Measurements from ENCODE around the gene SLC10A6.
"Not testable (repeated sequence)": the region's sequence is repeated elsewhere in the genome, so short reads cannot be mapped to it uniquely, and the experiment has no call there.

The SLC10A6 gene

GRCh38 chr4:86848732-86849619, at the start of gene SLC10A6:
Gene SLC10A6 (minus strand): TSS chr4:86849384. CDS start chr4:86849115, 269 bp downstream.
- DNase-seq: no peak

- DNase-seq: no peak
Measured at GRCh38 chr4:86898562-86898961, 49.4 kb upstream of the SLC10A6 start.

- DNase-seq: no peak
Measured at GRCh38 chr4:86896596-86896995, 47.4 kb upstream of the SLC10A6 start.

- no peak for DNase-seq
Measured at GRCh38 chr4:86895692-86896488, 46.7 kb upstream of the SLC10A6 start.

- DNase-seq: no peak
Measured at GRCh38 chr4:86894455-86894854, 45.3 kb upstream of the SLC10A6 start.

GRCh38 chr4:86893136-86893535, 44.0 kb upstream of the SLC10A6 start:
- no peak for DNase-seq

GRCh38 chr4:86892636-86892960, 43.4 kb upstream of the SLC10A6 start:
- no peak for DNase-seq

GRCh38 chr4:86891762-86892635, 42.8 kb upstream of the SLC10A6 start, which contains the start of gene C4orf36:
Gene C4orf36 (minus strand): TSS chr4:86892422. CDS start chr4:86891520, 902 bp downstream.
- DNase-seq: no peak

GRCh38 chr4:86890790-86891189, 41.6 kb upstream of the SLC10A6 start:
- no peak for DNase-seq

GRCh38 chr4:86879641-86880040, 30.5 kb upstream of the SLC10A6 start:
- DNase-seq: no peak

- DNase-seq: no peak
Measured at GRCh38 chr4:86878640-86879039, 29.5 kb upstream of the SLC10A6 start.

GRCh38 chr4:86876894-86877685, 27.9 kb upstream of the SLC10A6 start:
- no peak for DNase-seq

- not testable (repeated sequence) for DNase-seq
Measured at GRCh38 chr4:86875436-86875835, 26.3 kb upstream of the SLC10A6 start.

- no peak for DNase-seq
Measured at GRCh38 chr4:86872135-86872534, 23.0 kb upstream of the SLC10A6 start.

- DNase-seq: no peak
Measured at GRCh38 chr4:86870442-86871069, 21.4 kb upstream of the SLC10A6 start.

- no peak for DNase-seq
Measured at GRCh38 chr4:86857341-86858052, 8.3 kb upstream of the SLC10A6 start.

GRCh38 chr4:86856896-86857295, 7.7 kb upstream of the SLC10A6 start:
- DNase-seq: no peak

GRCh38 chr4:86855572-86855971, 6.4 kb upstream of the SLC10A6 start:
- no peak for DNase-seq

GRCh38 chr4:86853209-86853608, 4.0 kb upstream of the SLC10A6 start:
- no peak for DNase-seq

GRCh38 chr4:86848136-86848535, 1.0 kb downstream of the SLC10A6 start:
- no peak for DNase-seq

GRCh38 chr4:86847571-86847970, 1.6 kb downstream of the SLC10A6 start:
- no peak for DNase-seq

Data from activated CD4-positive, alpha-beta T cell treated with anti-CD3 and anti-CD28 coated beads for 1 hour (primary cell).